Measurements from ENCODE around the gene CTNS.

GRCh38 chr17:3689262-3690093 lies 52.9 kb downstream of the CTNS start:
- TF ChIP-seq, protein P1, sequence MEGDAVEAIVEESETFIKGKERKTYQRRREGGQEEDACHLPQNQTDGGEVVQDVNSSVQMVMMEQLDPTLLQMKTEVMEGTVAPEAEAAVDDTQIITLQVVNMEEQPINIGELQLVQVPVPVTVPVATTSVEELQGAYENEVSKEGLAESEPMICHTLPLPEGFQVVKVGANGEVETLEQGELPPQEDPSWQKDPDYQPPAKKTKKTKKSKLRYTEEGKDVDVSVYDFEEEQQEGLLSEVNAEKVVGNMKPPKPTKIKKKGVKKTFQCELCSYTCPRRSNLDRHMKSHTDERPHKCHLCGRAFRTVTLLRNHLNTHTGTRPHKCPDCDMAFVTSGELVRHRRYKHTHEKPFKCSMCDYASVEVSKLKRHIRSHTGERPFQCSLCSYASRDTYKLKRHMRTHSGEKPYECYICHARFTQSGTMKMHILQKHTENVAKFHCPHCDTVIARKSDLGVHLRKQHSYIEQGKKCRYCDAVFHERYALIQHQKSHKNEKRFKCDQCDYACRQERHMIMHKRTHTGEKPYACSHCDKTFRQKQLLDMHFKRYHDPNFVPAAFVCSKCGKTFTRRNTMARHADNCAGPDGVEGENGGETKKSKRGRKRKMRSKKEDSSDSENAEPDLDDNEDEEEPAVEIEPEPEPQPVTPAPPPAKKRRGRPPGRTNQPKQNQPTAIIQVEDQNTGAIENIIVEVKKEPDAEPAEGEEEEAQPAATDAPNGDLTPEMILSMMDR (IDR thresholded peaks at IDR 0.05 in 2 of 3, conservative IDR thresholded peaks at IDR 0.05 in 1 of 3; ENCODE audit: borderline replicate concordance in 1 of 3, insufficient read depth in 1 of 3, low read depth in 2 of 3, low read length in 2 of 3) = no peak
- TF ChIP-seq MAX (IDR thresholded peaks at IDR 0.05) = no peak

Data from HCT116 (cell line).